Mesenchymal stem cell (in vitro differentiated cells and primary cell): Measurements from ENCODE around the gene ZIK1.

ENCODE experiments used
- DNase-seq: peaks from one replicate; pipeline ENCODE4 v3.0.0-alpha.2; 2013
- H2AFZ ChIP-seq: one replicate; pipeline ENCODE4 v1.6.1; 2013; ENCODE audit warnings: low read depth, mild to moderate bottlenecking, control low read depth, inconsistent platforms, low read length, moderate library complexity
- H2AK5ac ChIP-seq: 2 replicates; pipeline ENCODE4 v1.6.1; 2013; ENCODE audit warnings: low read length, moderate library complexity, mild to moderate bottlenecking, inconsistent platforms; ENCODE audit not compliant: severe bottlenecking
- H2BK120ac ChIP-seq: one replicate; pipeline ENCODE4 v1.6.1; 2013; ENCODE audit warnings: low read depth, mild to moderate bottlenecking, inconsistent platforms, low read length, moderate library complexity
- H2BK12ac ChIP-seq, 2 experiments: one replicate each; pipeline ENCODE4 v1.6.1; 2013; ENCODE audit warnings: inconsistent platforms in 2 of 2, low read length in 2 of 2, mild to moderate bottlenecking in 2 of 2, moderate library complexity in 2 of 2, control low read depth in 1 of 2
- H2BK15ac ChIP-seq: one replicate; pipeline ENCODE4 v1.6.1; 2013; ENCODE audit warnings: mild to moderate bottlenecking, low read depth, inconsistent platforms; ENCODE audit not compliant: poor library complexity, severe bottlenecking
- H2BK5ac ChIP-seq: 2 replicates; pipeline ENCODE4 v1.6.1; 2013; ENCODE audit warnings: low read depth, mild to moderate bottlenecking, low read length, control low read depth, inconsistent platforms; ENCODE audit not compliant: poor library complexity, severe bottlenecking
- H3K14ac ChIP-seq, 2 experiments: one replicate each; pipeline ENCODE4 v1.6.1; 2013; ENCODE audit warnings: inconsistent platforms in 2 of 2, low read length in 2 of 2, control low read depth in 1 of 2, mild to moderate bottlenecking in 1 of 2, moderate library complexity in 1 of 2
- H3K18ac ChIP-seq, 2 experiments: one replicate each; pipeline ENCODE4 v1.6.1; 2013; ENCODE audit warnings: inconsistent platforms in 2 of 2, low read length in 2 of 2, control low read depth in 1 of 2, low read depth in 1 of 2, mild to moderate bottlenecking in 1 of 2
- H3K23ac ChIP-seq, 2 experiments: one replicate each; pipeline ENCODE4 v1.6.1; 2013; ENCODE audit warnings: inconsistent platforms in 2 of 2, low read length in 2 of 2, mild to moderate bottlenecking in 2 of 2, moderate library complexity in 2 of 2, control low read depth in 1 of 2
- H3K27ac ChIP-seq: 2 replicates; pipeline ENCODE4 v1.5.1; 2013; ENCODE audit warnings: mild to moderate bottlenecking, moderate library complexity, low read length, control low read depth, inconsistent platforms; ENCODE audit not compliant: poor library complexity, severe bottlenecking
- H3K27me3 ChIP-seq, 2 experiments: 2 replicates each; pipeline versions ENCODE4 v1.6.1 to v1.7.0; 2013; ENCODE audit warnings: low read length in 2 of 2, mild to moderate bottlenecking in 2 of 2, moderate library complexity in 2 of 2, control low read depth in 1 of 2, inconsistent platforms in 1 of 2; ENCODE audit not compliant: control insufficient read depth in 1 of 2, insufficient read depth in 1 of 2
- H3K36me3 ChIP-seq, 2 experiments: 2 replicates each; pipeline versions ENCODE4 v1.6.1 to v1.7.0; 2013; ENCODE audit warnings: low read length in 2 of 2, control low read depth in 1 of 2, inconsistent platforms in 1 of 2, low read depth in 1 of 2, mild to moderate bottlenecking in 1 of 2; ENCODE audit not compliant: insufficient read depth in 2 of 2, control insufficient read depth in 1 of 2
- H3K4ac ChIP-seq, 2 experiments: one replicate each; pipeline ENCODE4 v1.6.1; 2013; ENCODE audit warnings: inconsistent platforms in 2 of 2, low read length in 2 of 2, mild to moderate bottlenecking in 2 of 2, moderate library complexity in 2 of 2, control low read depth in 1 of 2, low read depth in 1 of 2
- H3K4me1 ChIP-seq: 2 replicates; pipeline ENCODE4 v1.6.1; 2013; ENCODE audit warnings: low read depth, low read length, control low read depth; ENCODE audit not compliant: control insufficient read depth, insufficient read depth
- H3K4me2 ChIP-seq: 2 replicates; pipeline ENCODE4 v1.6.1; 2013; ENCODE audit warnings: low read length, mild to moderate bottlenecking, inconsistent platforms; ENCODE audit not compliant: poor library complexity, severe bottlenecking
- H3K4me3 ChIP-seq, 2 experiments: 2 replicates each; pipeline versions ENCODE4 v1.5.1 to v1.7.0; 2013; ENCODE audit warnings: low read length in 2 of 2, mild to moderate bottlenecking in 2 of 2, control low read depth in 1 of 2, low read depth in 1 of 2; ENCODE audit not compliant: insufficient read depth in 1 of 2
- H3K79me1 ChIP-seq: replicated peaks from 2 replicates; pipeline ENCODE4 v1.6.1; 2013; ENCODE audit warnings: mild to moderate bottlenecking, control low read depth, low read length, inconsistent platforms; ENCODE audit not compliant: poor library complexity, severe bottlenecking
- H3K9ac ChIP-seq: 2 replicates; pipeline ENCODE4 v1.7.0; 2013; ENCODE audit warnings: mild to moderate bottlenecking, low read length, moderate library complexity
- H3K9me3 ChIP-seq: 2 replicates; pipeline ENCODE4 v1.7.0; 2013; ENCODE audit warnings: mild to moderate bottlenecking, low read length; ENCODE audit not compliant: control insufficient read depth
- H4K8ac ChIP-seq: one replicate; pipeline ENCODE4 v1.6.1; 2013; ENCODE audit warnings: inconsistent platforms, mild to moderate bottlenecking, low read length, moderate library complexity
- H4K91ac ChIP-seq: one replicate; pipeline ENCODE4 v1.6.1; 2013; ENCODE audit warnings: mild to moderate bottlenecking, low read length, inconsistent platforms
- WGBS: methylation state at CpG from one replicate; pipeline ENCODE4 v1.1.7; 2013; ENCODE audit warnings: mixed read lengths; 5-methylcytosine and 5-hydroxymethylcytosine counted together

Gene ZIK1

GRCh38 chr19:57587529-57587928 is 3.6 kb downstream of the ZIK1 start:
- Histone ChIP-seq H3K14ac (no peak overlapping the region), H4K91ac (no peak overlapping the region), H3K18ac (no peak overlapping the region), H2BK12ac (no peak overlapping the region), H3K4ac (no peak overlapping the region), H3K23ac (no peak overlapping the region), H4K8ac (no peak overlapping the region), H3K27me3 (no peaks in the 10 kb centered on the region), H3K9me3 (peaks cover 67% of the 10 kb centered on the region), H3K4me3 (no peak overlapping the region), H3K4me1 (peaks cover 11% of the 10 kb centered on the region), H2AK5ac (no peak overlapping the region), H3K79me1 (peaks cover 32% of the 10 kb centered on the region), H3K9ac (no peak overlapping the region), H2BK120ac (no peak overlapping the region), H3K4me2 (no peak overlapping the region), H2BK15ac (no peak overlapping the region), H2BK5ac (no peak overlapping the region), H3K27ac (no peak overlapping the region), H3K36me3 (peaks cover 39 to 48% of the 10 kb centered on the region in 2 experiments), H2AFZ (no peak overlapping the region)
- WGBS = 93% methylated on average over 1 of the region's 1 CpG
- no peak for DNase-seq

- Histone ChIP-seq H3K79me1 (peaks cover 20% of the 10 kb centered on the region), H2BK12ac (no peak overlapping the region), H3K4me3 (peak overlapping the region; percentile 81 to 87), H3K18ac (no peak overlapping the region), H4K8ac (peak overlapping the region; percentile 21), H3K27me3 (no peaks in the 10 kb centered on the region), H2BK120ac (no peak overlapping the region), H3K4me2 (peak overlapping the region; percentile 12), H2AK5ac (no peak overlapping the region), H3K23ac (no peak overlapping the region), H3K4ac (no peak overlapping the region), H3K36me3 (peaks cover 0 to 4% of the 10 kb centered on the region in 2 experiments), H3K14ac (no peak overlapping the region), H3K4me1 (peaks cover 6% of the 10 kb centered on the region), H3K27ac (no peak overlapping the region), H2BK15ac (no peak overlapping the region), H2AFZ (no peak overlapping the region), H2BK5ac (no peak overlapping the region), H3K9ac (peak overlapping the region; percentile 82), H3K9me3 (peaks cover 10% of the 10 kb centered on the region), H4K91ac (no peak overlapping the region)
- DNase-seq = no peak
- 71% methylated on average over 7 of the region's 8 CpGs for WGBS
These were observed 15.4 kb downstream of the ZIK1 start for GRCh38 chr19:57599377-57599760.

GRCh38 chr19:57599761-57600383 is 15.9 kb downstream of the ZIK1 start, which contains the start of gene ZNF530:
Gene ZNF530 (plus strand): TSS chr19:57599885. CDS start chr19:57604346, 4,461 bp downstream.
- peak within 1 kb of the TSS; percentile 21 for H4K8ac ChIP-seq
- H3K79me1 ChIP-seq = peaks cover 20% of the 10 kb centered on the region
- no peak within 1 kb of the TSS for H3K4ac ChIP-seq
- H2BK120ac ChIP-seq = no peak within 1 kb of the TSS
- H3K27me3 ChIP-seq = no peaks in the 10 kb centered on the region
- peaks cover 6% of the 10 kb centered on the region for H3K4me1 ChIP-seq
- peak within 1 kb of the TSS; percentile 82 for H3K9ac ChIP-seq
- no peak within 1 kb of the TSS for H3K18ac ChIP-seq
- no peak within 1 kb of the TSS for H2BK12ac ChIP-seq
- H3K27ac ChIP-seq = no peak within 1 kb of the TSS
- H3K4me2 ChIP-seq = peak within 1 kb of the TSS; percentile 83
- no peak within 1 kb of the TSS for H2BK15ac ChIP-seq
- H3K23ac ChIP-seq = no peak within 1 kb of the TSS
- peak within 1 kb of the TSS in 1 of 2 experiments; percentile 39 for H3K14ac ChIP-seq
- H4K91ac ChIP-seq = no peak within 1 kb of the TSS
- WGBS = under 1% methylated on average over 51 of the region's 53 CpGs
- peak within 1 kb of the TSS; percentile 95 for H2AFZ ChIP-seq
- H2BK5ac ChIP-seq = no peak within 1 kb of the TSS
- peak; percentile 93 for DNase-seq
- peak within 1 kb of the TSS; percentile 81 to 87 for H3K4me3 ChIP-seq
- H3K36me3 ChIP-seq = peaks cover 0 to 9% of the 10 kb centered on the region in 2 experiments
- no peak within 1 kb of the TSS for H2AK5ac ChIP-seq
- H3K9me3 ChIP-seq = peaks cover 7% of the 10 kb centered on the region

GRCh38 chr19:57606931-57607330 is 23.0 kb downstream of the ZIK1 start:
- peaks cover 26% of the 10 kb centered on the region for H3K9me3 ChIP-seq
- no peak overlapping the region for H2BK5ac ChIP-seq
- H3K27ac ChIP-seq = no peak overlapping the region
- no peak overlapping the region for H3K23ac ChIP-seq
- peaks cover 9% of the 10 kb centered on the region for H3K79me1 ChIP-seq
- H2BK12ac ChIP-seq = no peak overlapping the region
- H3K14ac ChIP-seq = no peak overlapping the region
- no peak overlapping the region for H2AK5ac ChIP-seq
- DNase-seq = no peak
- 88% methylated on average over 1 of the region's 5 CpGs for WGBS
- H3K18ac ChIP-seq = no peak overlapping the region
- H2AFZ ChIP-seq = no peak overlapping the region
- no peak overlapping the region for H2BK15ac ChIP-seq
- H4K8ac ChIP-seq = no peak overlapping the region
- no peaks in the 10 kb centered on the region for H3K27me3 ChIP-seq
- H3K36me3 ChIP-seq = peaks cover 14 to 41% of the 10 kb centered on the region in 2 experiments
- H3K9ac ChIP-seq = no peak overlapping the region
- H4K91ac ChIP-seq = no peak overlapping the region
- no peak overlapping the region for H3K4me2 ChIP-seq
- H3K4ac ChIP-seq = no peak overlapping the region
- H3K4me3 ChIP-seq = no peak overlapping the region
- no peak overlapping the region for H2BK120ac ChIP-seq
- H3K4me1 ChIP-seq = no peaks in the 10 kb centered on the region
